ENCODE results near the gene PRKAG1. TPM values are rescaled to one million over a fixed set of nuclear protein-coding genes. Genes with fewer than 3 reads are reported as not detected.

The PRKAG1 gene
- total and polyA plus RNA-seq, 2 experiments from 2014 or later = 41.0 to 54.5 TPM

GRCh38 chr12:49051777-49052438 lies 33.3 kb upstream of the PRKAG1 start:
- DNase-seq (ENCODE audit: low read depth in 1 of 2, low spot score in 1 of 2) = no peak
- peaks cover 65% of the 10 kb centered on the region for H3K36me3 ChIP-seq
- H3K4me1 ChIP-seq (ENCODE audit: low read depth) = peaks cover 11% of the 10 kb centered on the region
- no peak overlapping the region for H3K4me3 ChIP-seq
- no peaks in the 10 kb centered on the region for H3K27me3 ChIP-seq
- no peak for TF ChIP-seq CTCF (IDR thresholded peaks at IDR 0.05; ENCODE audit: low read depth, low read length)
- no peak overlapping the region for H3K27ac ChIP-seq
- no peaks in the 10 kb centered on the region for H3K9me3 ChIP-seq (ENCODE audit: low read depth)

GRCh38 chr12:49051373-49051764 lies 32.8 kb upstream of the PRKAG1 start:
- Histone ChIP-seq H3K4me3 (no peak overlapping the region), H3K9me3 (ENCODE audit: low read depth) (no peaks in the 10 kb centered on the region), H3K27ac (no peak overlapping the region), H3K4me1 (ENCODE audit: low read depth) (peaks cover 8% of the 10 kb centered on the region), H3K36me3 (peaks cover 70% of the 10 kb centered on the region), H3K27me3 (no peaks in the 10 kb centered on the region)
- no peak for TF ChIP-seq CTCF (IDR thresholded peaks at IDR 0.05; ENCODE audit: low read depth, low read length)
- DNase-seq (ENCODE audit: low read depth in 1 of 2, low spot score in 1 of 2) = no peak

- H3K27ac ChIP-seq = no peak overlapping the region
- H3K4me1 ChIP-seq (ENCODE audit: low read depth) = peaks cover 3% of the 10 kb centered on the region
- H3K9me3 ChIP-seq (ENCODE audit: low read depth) = no peaks in the 10 kb centered on the region
- H3K4me3 ChIP-seq = no peak overlapping the region
- no peak for TF ChIP-seq CTCF (IDR thresholded peaks at IDR 0.05; ENCODE audit: low read depth, low read length)
- no peak for DNase-seq (ENCODE audit: low read depth in 1 of 2, low spot score in 1 of 2)
- peaks cover 77% of the 10 kb centered on the region for H3K36me3 ChIP-seq
- no peaks in the 10 kb centered on the region for H3K27me3 ChIP-seq
These were observed 32.2 kb upstream of the PRKAG1 start for GRCh38 chr12:49050507-49051372.

- H3K27ac ChIP-seq = no peak overlapping the region
- no peaks in the 10 kb centered on the region for H3K27me3 ChIP-seq
- peak in 1 of 2 donors; percentile 71 for DNase-seq (ENCODE audit: low read depth in 1 of 2, low spot score in 1 of 2)
- H3K36me3 ChIP-seq = peaks cover 76% of the 10 kb centered on the region
- H3K9me3 ChIP-seq (ENCODE audit: low read depth) = no peaks in the 10 kb centered on the region
- no peak for TF ChIP-seq CTCF (IDR thresholded peaks at IDR 0.05; ENCODE audit: low read depth, low read length)
- no peaks in the 10 kb centered on the region for H3K4me1 ChIP-seq (ENCODE audit: low read depth)
- no peak overlapping the region for H3K4me3 ChIP-seq
These were observed 31.1 kb upstream of the PRKAG1 start for GRCh38 chr12:49049566-49050224.

GRCh38 chr12:49048953-49049352 lies 30.4 kb upstream of the PRKAG1 start:
- no peak for TF ChIP-seq CTCF (IDR thresholded peaks at IDR 0.05; ENCODE audit: low read depth, low read length)
- Histone ChIP-seq H3K27ac (no peak overlapping the region), H3K27me3 (no peaks in the 10 kb centered on the region), H3K9me3 (ENCODE audit: low read depth) (no peaks in the 10 kb centered on the region), H3K36me3 (peaks cover 76% of the 10 kb centered on the region), H3K4me3 (no peak overlapping the region), H3K4me1 (ENCODE audit: low read depth) (no peaks in the 10 kb centered on the region)
- DNase-seq (ENCODE audit: low read depth in 1 of 2, low spot score in 1 of 2) = no peak
